GM12801 (cell line): ENCODE measurements around the gene CEP70.

Experiments used
- TF ChIP-seq, protein P1 (sequence below): IDR thresholded peaks from one replicate; pipeline ENCODE4 v1.5.1; 2011; ENCODE audit warnings: control low read depth; ENCODE audit not compliant: insufficient read length; ENCODE audit errors: extremely low read depth

Gene CEP70

DNA sequence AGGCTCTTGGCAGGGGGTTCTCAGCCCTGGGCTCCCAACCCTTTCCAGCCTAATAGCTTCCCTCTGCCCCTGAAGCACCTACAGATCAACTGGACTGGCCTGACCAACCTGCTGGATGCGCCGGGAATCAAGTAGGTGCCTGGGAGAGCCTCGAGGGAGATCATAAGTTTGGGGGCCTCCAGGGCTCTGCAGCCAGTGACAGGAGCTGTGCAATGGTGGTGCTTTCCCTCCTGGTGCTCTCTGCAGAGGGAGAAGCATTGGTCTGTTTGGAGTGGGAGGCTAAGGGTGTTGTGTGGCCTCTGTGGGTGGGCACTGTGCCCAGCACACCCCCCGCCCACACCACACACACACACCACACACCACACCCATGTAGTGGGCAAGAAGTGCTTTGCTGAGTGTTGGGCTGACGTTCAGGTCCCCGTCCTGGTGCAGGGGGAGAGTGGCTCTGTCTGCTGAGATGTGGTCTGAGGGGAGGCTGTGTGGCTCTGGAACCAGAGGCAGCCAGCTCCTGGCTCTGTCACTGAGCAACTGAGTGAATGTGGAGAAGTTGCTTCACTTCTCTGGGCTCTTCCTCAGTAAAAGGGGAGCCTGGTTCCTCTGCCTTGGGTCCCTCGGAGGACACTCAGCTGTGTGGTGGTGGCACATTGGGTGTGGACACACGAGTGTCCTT lies 133.4 kb downstream of the CEP70 start:
- TF ChIP-seq, protein P1, sequence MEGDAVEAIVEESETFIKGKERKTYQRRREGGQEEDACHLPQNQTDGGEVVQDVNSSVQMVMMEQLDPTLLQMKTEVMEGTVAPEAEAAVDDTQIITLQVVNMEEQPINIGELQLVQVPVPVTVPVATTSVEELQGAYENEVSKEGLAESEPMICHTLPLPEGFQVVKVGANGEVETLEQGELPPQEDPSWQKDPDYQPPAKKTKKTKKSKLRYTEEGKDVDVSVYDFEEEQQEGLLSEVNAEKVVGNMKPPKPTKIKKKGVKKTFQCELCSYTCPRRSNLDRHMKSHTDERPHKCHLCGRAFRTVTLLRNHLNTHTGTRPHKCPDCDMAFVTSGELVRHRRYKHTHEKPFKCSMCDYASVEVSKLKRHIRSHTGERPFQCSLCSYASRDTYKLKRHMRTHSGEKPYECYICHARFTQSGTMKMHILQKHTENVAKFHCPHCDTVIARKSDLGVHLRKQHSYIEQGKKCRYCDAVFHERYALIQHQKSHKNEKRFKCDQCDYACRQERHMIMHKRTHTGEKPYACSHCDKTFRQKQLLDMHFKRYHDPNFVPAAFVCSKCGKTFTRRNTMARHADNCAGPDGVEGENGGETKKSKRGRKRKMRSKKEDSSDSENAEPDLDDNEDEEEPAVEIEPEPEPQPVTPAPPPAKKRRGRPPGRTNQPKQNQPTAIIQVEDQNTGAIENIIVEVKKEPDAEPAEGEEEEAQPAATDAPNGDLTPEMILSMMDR: no peak

GRCh38 chr3:138459619-138460535 lies 134.2 kb downstream of the CEP70 start:
- TF ChIP-seq, protein P1: no peak

DNA sequence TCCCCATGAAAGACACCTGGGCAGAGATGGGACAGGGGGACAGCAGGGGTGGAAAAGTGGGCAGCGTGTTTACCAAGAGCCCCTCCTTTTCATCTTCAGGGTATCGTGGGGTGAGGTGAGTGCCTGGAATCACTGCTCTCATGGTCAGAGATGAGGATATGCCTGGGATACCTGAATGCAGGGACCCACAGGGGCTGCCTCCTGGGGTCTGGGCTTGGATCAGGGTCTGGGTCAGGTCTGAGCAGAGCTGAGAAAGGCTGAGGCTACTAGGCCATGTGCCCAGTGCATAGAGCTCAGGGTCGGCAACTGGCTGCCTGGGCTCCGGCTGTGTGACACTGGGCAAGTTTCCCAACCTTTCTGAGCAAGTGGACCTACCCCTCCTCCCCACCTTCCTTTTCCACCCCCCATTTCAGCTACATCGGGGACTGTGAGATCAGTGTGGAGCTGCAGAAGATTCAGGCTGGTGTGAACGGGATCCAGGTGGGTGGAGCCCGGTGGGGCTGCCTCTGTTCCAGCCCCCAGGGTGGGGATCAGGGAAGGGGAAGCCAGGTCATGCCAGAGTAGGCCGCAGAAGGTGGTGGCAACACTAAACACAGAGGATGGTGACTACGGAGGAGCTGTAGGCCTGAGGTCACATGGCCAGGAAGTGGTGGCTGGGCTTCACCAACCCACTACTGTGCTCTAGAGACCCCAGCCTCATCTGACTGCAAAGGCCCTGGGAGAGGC lies 135.1 kb downstream of the CEP70 start:
- TF ChIP-seq, protein P1: no peak

GRCh38 chr3:138457863-138458735 lies 136.0 kb downstream of the CEP70 start:
- TF ChIP-seq, protein P1: no peak

GRCh38 chr3:138456961-138457862 lies 136.8 kb downstream of the CEP70 start:
- TF ChIP-seq, protein P1: no peak
